ENCODE results near the gene NFIB. TPM values are rescaled to one million over a fixed set of nuclear protein-coding genes. Genes with fewer than 3 reads are reported as not detected.

NFIB gene
- total RNA-seq, 1 experiment from 2014 or later, result 14.3 TPM

DNA sequence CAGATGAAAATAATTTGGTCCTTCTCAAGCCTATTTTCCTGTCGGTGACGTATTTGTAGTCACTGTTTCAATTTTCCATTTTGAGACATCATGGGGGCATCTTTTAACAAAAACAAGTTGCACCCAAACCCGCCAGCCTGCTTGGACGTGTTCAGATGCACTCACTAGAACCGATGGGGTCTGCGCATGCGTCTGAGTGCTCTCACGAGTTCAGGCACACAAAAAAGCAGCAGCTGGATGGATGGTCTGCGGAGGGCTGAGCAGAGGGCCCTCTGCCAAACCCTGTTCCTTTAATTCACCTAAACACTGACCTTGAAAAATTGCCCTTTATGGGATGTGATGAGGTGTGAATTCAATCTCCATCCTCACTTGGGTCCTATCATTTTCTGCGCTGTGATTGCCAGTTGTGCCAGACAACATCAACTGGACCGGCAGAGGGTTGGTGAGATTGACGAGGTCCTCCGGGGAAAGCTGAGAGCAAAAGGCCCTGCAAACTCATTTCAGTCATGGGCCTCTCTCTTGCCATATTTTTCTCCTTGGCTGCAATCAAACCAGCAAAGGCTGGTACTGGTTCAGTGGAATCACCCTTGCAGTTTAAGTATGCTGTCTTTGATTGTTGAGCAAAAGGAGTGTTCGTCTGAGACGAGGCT is 251.9 kb downstream of the NFIB start:
- 0 out of 4 replicates have a peak, but pooled peaks cover 0 to 2% of the 10 kb centered on the region in 2 experiments for H3K4me1 Mint-ChIP-seq
- Histone ChIP-seq H3K4me2 (ENCODE audit: insufficient read depth, insufficient read length, low read length) (no peak overlapping the region), H3K27ac (ENCODE audit: insufficient read length, low read depth, low read length) (peak overlapping the region; percentile 41), H4K8ac (replicated peaks; ENCODE audit: insufficient read length, low read depth, low read length) (no peak overlapping the region), H2BK12ac (ENCODE audit: insufficient read length, low read depth, low read length) (no peak overlapping the region), H3K4ac (ENCODE audit: low read depth, low read length) (no peak overlapping the region), H2BK120ac (ENCODE audit: low read depth, low read length, poor library complexity, severe bottlenecking) (no peak overlapping the region), H3K9ac (ENCODE audit: extremely low read depth, insufficient read length, low read length) (no peak overlapping the region), H2BK5ac (ENCODE audit: insufficient read length, low read length) (no peak overlapping the region), H2AK5ac (ENCODE audit: insufficient read length, low read length) (no peak overlapping the region), H4K91ac (ENCODE audit: insufficient read length, low read depth, low read length) (no peak overlapping the region), H3K23ac (ENCODE audit: insufficient read length, low read depth, low read length) (no peak overlapping the region), H2BK20ac (ENCODE audit: low read depth, low read length, poor library complexity, severe bottlenecking) (no peak overlapping the region), H3K4me1 (ENCODE audit: insufficient read depth, low read length) (no peaks in the 10 kb centered on the region), H3K14ac (ENCODE audit: insufficient read depth, low read length) (no peak overlapping the region; the same call in 1 of the 2 replicates), H3K18ac (ENCODE audit: insufficient read length, low read depth, low read length) (no peak overlapping the region), H3K56ac (ENCODE audit: insufficient read length, low read depth, low read length) (no peak overlapping the region), H4K20me1 (ENCODE audit: control insufficient read depth, insufficient read depth, insufficient read length) (no peaks in the 10 kb centered on the region), H4K5ac (ENCODE audit: insufficient read length, low read depth, low read length) (no peak overlapping the region), H3K23me2 (ENCODE audit: insufficient read length, low read depth, low read length, poor library complexity, severe bottlenecking) (no peaks in the 10 kb centered on the region), H3K79me1 (ENCODE audit: insufficient read depth, low read depth, low read length, poor library complexity, severe bottlenecking) (no peaks in the 10 kb centered on the region), H3K27me3 (ENCODE audit: insufficient read depth, low read length) (no peaks in the 10 kb centered on the region), H2BK15ac (ENCODE audit: low read depth, low read length) (no peak overlapping the region), H3T11ph (ENCODE audit: low read length) (no peak overlapping the region), H2AFZ (ENCODE audit: low read length) (no peak overlapping the region), H3K9me3 (ENCODE audit: control insufficient read depth, low read depth, low read length) (no peaks in the 10 kb centered on the region), H3K79me2 (ENCODE audit: insufficient read depth, low read length) (no peaks in the 10 kb centered on the region)
- WGBS (ENCODE audit: extremely low coverage, insufficient read length, low lambda C conversion rate), result no CpG with 5 or more reads among the region's 15 CpGs
- H3K36me3 Mint-ChIP-seq (ENCODE audit: insufficient read depth in 1 of 3, low read depth in 3 of 3), result no peaks in the 10 kb centered on the region
- H3K27ac Mint-ChIP-seq, result no peak overlapping the region; a peak in 1 of 7 replicates
- TF ChIP-seq, protein P1, sequence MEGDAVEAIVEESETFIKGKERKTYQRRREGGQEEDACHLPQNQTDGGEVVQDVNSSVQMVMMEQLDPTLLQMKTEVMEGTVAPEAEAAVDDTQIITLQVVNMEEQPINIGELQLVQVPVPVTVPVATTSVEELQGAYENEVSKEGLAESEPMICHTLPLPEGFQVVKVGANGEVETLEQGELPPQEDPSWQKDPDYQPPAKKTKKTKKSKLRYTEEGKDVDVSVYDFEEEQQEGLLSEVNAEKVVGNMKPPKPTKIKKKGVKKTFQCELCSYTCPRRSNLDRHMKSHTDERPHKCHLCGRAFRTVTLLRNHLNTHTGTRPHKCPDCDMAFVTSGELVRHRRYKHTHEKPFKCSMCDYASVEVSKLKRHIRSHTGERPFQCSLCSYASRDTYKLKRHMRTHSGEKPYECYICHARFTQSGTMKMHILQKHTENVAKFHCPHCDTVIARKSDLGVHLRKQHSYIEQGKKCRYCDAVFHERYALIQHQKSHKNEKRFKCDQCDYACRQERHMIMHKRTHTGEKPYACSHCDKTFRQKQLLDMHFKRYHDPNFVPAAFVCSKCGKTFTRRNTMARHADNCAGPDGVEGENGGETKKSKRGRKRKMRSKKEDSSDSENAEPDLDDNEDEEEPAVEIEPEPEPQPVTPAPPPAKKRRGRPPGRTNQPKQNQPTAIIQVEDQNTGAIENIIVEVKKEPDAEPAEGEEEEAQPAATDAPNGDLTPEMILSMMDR (conservative IDR thresholded peaks at IDR 0.05), result no peak
- no peak overlapping the region for H3K4me3 Mint-ChIP-seq
- no peaks in the 10 kb centered on the region for H3K27me3 Mint-ChIP-seq (ENCODE audit: low read depth)
- DNase-seq, result no peak
- H3K9me3 Mint-ChIP-seq, result no peaks in the 10 kb centered on the region

Data from H9 (cell line).